GM23338 (cell line): ENCODE results near the gene HAP1. TPM values are rescaled to one million over a fixed set of nuclear protein-coding genes. Genes with fewer than 3 reads are reported as not detected.

Source experiments
- ATAC-seq: fragments of 200-7000 bp; cut with Tn5 transposase; 3 replicates; pipeline ENCODE4 v1.9.1; 2020
- DNase-seq: peaks from one replicate; pipeline ENCODE4 v3.0.0-alpha.2; 2015; ENCODE audit warnings: low spot score
- H2AFZ ChIP-seq: fragments of 200-600 bp; sonication (generic); 2 replicates; pipeline ENCODE4 v1.8.0; 2016; ENCODE audit warnings: antibody characterized with exemption, mild to moderate bottlenecking, moderate library complexity
- H3F3A ChIP-seq: fragments of 200-600 bp; sonication (generic); replicated peaks from 2 replicates; pipeline ENCODE4 v1.8.0; 2017; ENCODE audit warnings: antibody characterized with exemption, mixed run types, low read depth
- H3K27ac ChIP-seq: fragments of 200-600 bp; sonication (generic); 2 replicates; pipeline ENCODE4 v1.6.1; 2016; ENCODE audit warnings: low read depth
- H3K27me3 ChIP-seq: fragments of 200-600 bp; sonication (generic); 2 replicates; pipeline ENCODE4 v1.8.0; 2016; ENCODE audit warnings: mild to moderate bottlenecking, mixed run types, moderate library complexity; ENCODE audit not compliant: insufficient read depth
- H3K36me3 ChIP-seq: fragments of 200-600 bp; sonication (generic); 2 replicates; pipeline ENCODE4 v1.8.0; 2016; ENCODE audit warnings: mild to moderate bottlenecking; ENCODE audit not compliant: insufficient read depth
- H3K4me1 ChIP-seq: fragments of 200-600 bp; sonication (generic); 2 replicates; pipeline ENCODE4 v1.8.0; 2016; ENCODE audit warnings: mild to moderate bottlenecking, moderate library complexity; ENCODE audit not compliant: insufficient read depth
- H3K4me2 ChIP-seq: fragments of 200-600 bp; sonication (generic); 2 replicates; pipeline ENCODE4 v1.7.1; 2017; ENCODE audit warnings: mixed run types
- H3K4me3 ChIP-seq: fragments of 200-600 bp; sonication (generic); 2 replicates; pipeline ENCODE4 v1.6.1; 2016; ENCODE audit warnings: mixed run types
- H3K79me2 ChIP-seq: fragments of 200-600 bp; sonication (generic); replicated peaks from 2 replicates; pipeline ENCODE4 v1.8.0; 2017; ENCODE audit warnings: mild to moderate bottlenecking; ENCODE audit not compliant: insufficient read depth
- H3K9me2 ChIP-seq: fragments of 200-600 bp; sonication (generic); 2 replicates; pipeline ENCODE4 v1.8.0; 2017; ENCODE audit not compliant: insufficient read depth
- H4K20me1 ChIP-seq: fragments of 200-600 bp; sonication (generic); replicated peaks from 2 replicates; pipeline ENCODE4 v1.8.0; 2017; ENCODE audit warnings: mild to moderate bottlenecking; ENCODE audit not compliant: insufficient read depth
- H3K27ac Mint-ChIP-seq: 2 replicates; pipeline ENCODE4 v1.8.0; 2020; ENCODE audit warnings: inconsistent platforms, mild to moderate bottlenecking, moderate library complexity, mixed read lengths
- H3K27me3 Mint-ChIP-seq: 3 replicates; pipeline ENCODE4 v1.8.0; 2022; ENCODE audit warnings: low read depth, mild to moderate bottlenecking, moderate library complexity, mixed read lengths, inconsistent platforms; ENCODE audit not compliant: insufficient read depth, poor library complexity
- H3K36me3 Mint-ChIP-seq: 3 replicates; pipeline ENCODE4 v1.8.0; 2021; ENCODE audit warnings: low read depth, mild to moderate bottlenecking, inconsistent platforms, moderate library complexity, mixed read lengths
- H3K4me1 Mint-ChIP-seq: 3 replicates; pipeline ENCODE4 v1.8.0; 2020; ENCODE audit warnings: mild to moderate bottlenecking, inconsistent platforms, mixed read lengths
- H3K4me3 Mint-ChIP-seq: 3 replicates; pipeline ENCODE4 v1.8.0; 2021; ENCODE audit warnings: moderate library complexity, mild to moderate bottlenecking, inconsistent platforms, mixed read lengths
- H3K9me3 Mint-ChIP-seq: 3 replicates; pipeline ENCODE4 v1.8.0; 2020; ENCODE audit warnings: moderate library complexity, mild to moderate bottlenecking, inconsistent platforms, mixed read lengths
- CREB1 ChIP-seq: fragments of 250-450 bp; sonication (Bioruptor Pico); IDR thresholded peaks from 2 replicates; pipeline ENCODE4 v1.5.0; 2020; ENCODE audit warnings: low read depth, mild to moderate bottlenecking, moderate library complexity
- CTCF ChIP-seq, 2 experiments: fragments of 200-600 bp in 1 of 2; sonication (generic) in 1 of 2; conservative IDR thresholded peaks; 2 replicates each; pipeline versions ENCODE4 v1.5.1 to v1.6.1; 2016 to 2017; ENCODE audit warnings: antibody characterized with exemption in 2 of 2, low read depth in 2 of 2, mild to moderate bottlenecking in 2 of 2, moderate library complexity in 1 of 2
- ETS1 ChIP-seq: IDR thresholded peaks from 2 replicates; pipeline ENCODE4 v1.6.1; 2016; ENCODE audit warnings: antibody characterized with exemption
- EZH2 ChIP-seq: fragments of 200-600 bp; sonication (generic); IDR thresholded peaks from one replicate; pipeline ENCODE4 v1.8.0; 2017; ENCODE audit warnings: antibody characterized with exemption, mild to moderate bottlenecking, low read depth; ENCODE audit not compliant: unreplicated experiment
- EZH2phosphoT487 ChIP-seq: fragments of 200-600 bp; sonication (generic); IDR thresholded peaks from one replicate; pipeline ENCODE4 v1.8.1; 2018; ENCODE audit warnings: antibody characterized with exemption; ENCODE audit not compliant: unreplicated experiment
- JUNB ChIP-seq: IDR thresholded peaks from one replicate; pipeline ENCODE4 v1.6.1; 2016; ENCODE audit warnings: antibody characterized with exemption; ENCODE audit not compliant: unreplicated experiment
- NANOG ChIP-seq: IDR thresholded peaks from 2 replicates; pipeline ENCODE4 v1.6.1; 2016; ENCODE audit warnings: antibody characterized with exemption, borderline replicate concordance
- POLR2AphosphoS5 ChIP-seq: IDR thresholded peaks from 2 replicates; pipeline ENCODE4 v1.6.1; 2016; ENCODE audit warnings: antibody characterized with exemption, low read depth
- REST ChIP-seq: IDR thresholded peaks from one replicate; pipeline ENCODE4 v1.6.1; 2018; ENCODE audit warnings: antibody characterized with exemption; ENCODE audit not compliant: unreplicated experiment
- STAT1 ChIP-seq: IDR thresholded peaks from one replicate; pipeline ENCODE4 v1.6.1; 2016; ENCODE audit warnings: antibody characterized with exemption; ENCODE audit not compliant: unreplicated experiment
- ZNF114 ChIP-seq: fragments of 250-450 bp; sonication (Bioruptor Pico); IDR thresholded peaks from 2 replicates; pipeline ENCODE4 v1.5.0; 2020; ENCODE audit warnings: mild to moderate bottlenecking, moderate library complexity
- ZNF331 ChIP-seq: fragments of 250-450 bp; sonication (Bioruptor Pico); IDR thresholded peaks from 2 replicates; pipeline ENCODE4 v1.5.0; 2020; ENCODE audit warnings: low read depth, mild to moderate bottlenecking, moderate library complexity
- ZNF462 ChIP-seq: fragments of 250-450 bp; sonication (Bioruptor Pico); IDR thresholded peaks from 2 replicates; pipeline ENCODE4 v1.5.0; 2020; ENCODE audit warnings: mild to moderate bottlenecking, moderate library complexity
- polyA plus RNA-seq: library from polyadenylated mRNA; unstranded; fragments of >200 nt; fragmentation: Nextera tagmentation; extraction: Ambion mirVana; gene quantifications from 2 replicates; pipeline ENCODE4 v1.2.1, GENCODE V29; 2016
- total RNA-seq: library from RNA; depleted of rRNA; stranded (reverse); fragments of >200 nt; shearing (Covaris generic); gene quantifications from 2 replicates; pipeline ENCODE4 v1.2.3, GENCODE V29; 2014

Gene HAP1
- total and polyA plus RNA-seq, 2 experiments from 2014 or later: 1.6 to 2.2 TPM

- Mint-ChIP-seq H3K36me3 (peaks cover 5% of the 10 kb centered on the region; the same call in 2 of the 3 replicates), H3K27me3 (peaks cover 19% of the 10 kb centered on the region), H3K4me1 (peaks cover 31% of the 10 kb centered on the region), H3K9me3 (no peaks in the 10 kb centered on the region), H3K27ac (peak overlapping the region; percentile 81), H3K4me3 (no peak overlapping the region; the same call in 2 of the 3 replicates)
- no peaks in the 10 kb centered on the region for H3K36me3 ChIP-seq
- peaks cover 21% of the 10 kb centered on the region for H3F3A ChIP-seq
- H3K9me2 ChIP-seq: no peaks in the 10 kb centered on the region
- peaks cover 4% of the 10 kb centered on the region for H4K20me1 ChIP-seq
- no peaks in the 10 kb centered on the region for H3K27me3 ChIP-seq
- H3K4me3 ChIP-seq: no peak overlapping the region
- ATAC-seq (no peak), DNase-seq (no peak)
- peaks cover 73% of the 10 kb centered on the region for H3K79me2 ChIP-seq
- no peak overlapping the region for H3K27ac ChIP-seq
- H2AFZ ChIP-seq: no peak overlapping the region
- no peak overlapping the region for H3K4me2 ChIP-seq
- TF ChIP-seq POLR2AphosphoS5 (no peak), CTCF (conservative IDR thresholded peaks at IDR 0.05; ENCODE audit: low read depth in 2 of 2) (no peak), JUNB (no peak), STAT1 (no peak), EZH2phosphoT487 (no peak), CREB1 (CRISPR knock-in tag) (no peak), NANOG (no peak), EZH2 (no peak), ETS1 (no peak), ZNF462 (CRISPR knock-in tag) (no peak), REST (no peak), ZNF114 (CRISPR knock-in tag) (no peak), ZNF331 (CRISPR knock-in tag) (no peak)
- H3K4me1 ChIP-seq: peaks cover 32% of the 10 kb centered on the region
Measured at GRCh38 chr17:41781404-41782110, 47.1 kb upstream of the HAP1 start.
